HEK293 (cell line): ENCODE results near the gene TLR10.

Source experiments
- CTCF ChIA-PET: fragments of 350-600 bp; formaldehyde crosslinking; extraction: SDS; loops from one replicate; lab custom pipeline; 2021; ENCODE audit warnings: antibody characterized with exemption; lab: Yijun Ruan, JAX
- POLR2A ChIA-PET: fragments of 300-600 bp; formaldehyde crosslinking; extraction: SDS; loops from one replicate; lab custom pipeline; 2020; ENCODE audit warnings: antibody characterized with exemption, inconsistent platforms; lab: Yijun Ruan, JAX
- H3K27ac ChIP-seq: fragments of 200-500 bp; sonication (Bioruptor generic); 2 replicates; pipeline ENCODE4 v1.5.1; 2014; ENCODE audit warnings: low read depth, low read length, control low read depth, inconsistent platforms; ENCODE audit errors: extremely low read depth
- H3K36me3 ChIP-seq, 2 experiments: fragments of 200-500 bp in 1 of 2; sonication (Bioruptor generic) in 1 of 2; 1 replicate in 1 of 2; 2 replicates in 1 of 2; pipeline ENCODE4 v1.5.1; 2014 to 2017; ENCODE audit warnings: inconsistent platforms in 2 of 2, low read length in 2 of 2; ENCODE audit not compliant: control insufficient read depth in 2 of 2, insufficient read depth in 1 of 2
- H3K4me1 ChIP-seq: fragments of 200-500 bp; sonication (Bioruptor generic); 2 replicates; pipeline ENCODE4 v1.5.1; 2014; ENCODE audit warnings: mild to moderate bottlenecking, low read length, inconsistent platforms; ENCODE audit not compliant: control insufficient read depth, insufficient read depth
- H3K4me3 ChIP-seq: 2 replicates; pipeline ENCODE4 v1.5.1; 2011; ENCODE audit warnings: low read depth, mild to moderate bottlenecking, control low read depth, low read length, moderate library complexity
- H3K9me3 ChIP-seq: fragments of 200-500 bp; sonication (Bioruptor generic); 2 replicates; pipeline ENCODE4 v1.5.1; 2014; ENCODE audit warnings: low read depth, low read length, inconsistent platforms; ENCODE audit not compliant: control insufficient read depth, insufficient read depth
- BCL11A ChIP-seq: fragments of 450-650 bp; formaldehyde crosslinking; IDR thresholded peaks from 2 replicates; pipeline ENCODE4 v1.5.1; 2016; ENCODE audit warnings: low read depth, missing biosample characterization, missing genetic modification characterization
- GLI2 ChIP-seq: fragments of 450-650 bp; formaldehyde crosslinking; IDR thresholded peaks from 2 replicates; pipeline ENCODE4; 2017; ENCODE audit warnings: missing biosample characterization, missing genetic modification characterization, low read depth, borderline replicate concordance
- KLF1 ChIP-seq: fragments of 450-650 bp; formaldehyde crosslinking; IDR thresholded peaks from 2 replicates; pipeline ENCODE4 v1.5.1; 2016; ENCODE audit warnings: missing biosample characterization, missing genetic modification characterization
- KLF10 ChIP-seq: fragments of 450-650 bp; IDR thresholded peaks from 2 replicates; pipeline ENCODE4 v1.5.1; 2018; ENCODE audit warnings: missing biosample characterization, mild to moderate bottlenecking, missing genetic modification characterization
- KLF8 ChIP-seq: fragments of 450-650 bp; formaldehyde crosslinking; IDR thresholded peaks from 2 replicates; pipeline ENCODE4 v1.5.1; 2016; ENCODE audit warnings: missing biosample characterization, missing genetic modification characterization
- MYNN ChIP-seq: fragments of 450-650 bp; formaldehyde crosslinking; IDR thresholded peaks from 2 replicates; pipeline ENCODE4 v1.5.1; 2016; ENCODE audit warnings: missing biosample characterization, missing genetic modification characterization, borderline replicate concordance
- OSR2 ChIP-seq: fragments of 450-650 bp; formaldehyde crosslinking; IDR thresholded peaks from 2 replicates; pipeline ENCODE4 v1.5.1; 2016; ENCODE audit warnings: missing biosample characterization, missing genetic modification characterization
- RBAK ChIP-seq: fragments of 450-650 bp; formaldehyde crosslinking; IDR thresholded peaks from 2 replicates; pipeline ENCODE4 v1.5.1; 2016; ENCODE audit warnings: missing biosample characterization, missing genetic modification characterization
- TSHZ1 ChIP-seq: fragments of 450-650 bp; formaldehyde crosslinking; IDR thresholded peaks from 2 replicates; pipeline ENCODE4 v1.5.1; 2016; ENCODE audit warnings: missing biosample characterization, missing genetic modification characterization, borderline replicate concordance
- ZBTB10 ChIP-seq: fragments of 450-650 bp; formaldehyde crosslinking; IDR thresholded peaks from 2 replicates; pipeline ENCODE4 v1.5.1; 2016; ENCODE audit warnings: missing biosample characterization, missing genetic modification characterization
- ZBTB20 ChIP-seq: fragments of 450-650 bp; formaldehyde crosslinking; IDR thresholded peaks from 2 replicates; pipeline ENCODE4 v1.5.1; 2016; ENCODE audit warnings: missing biosample characterization, missing genetic modification characterization
- ZBTB8A ChIP-seq: fragments of 450-650 bp; formaldehyde crosslinking; IDR thresholded peaks from 2 replicates; pipeline ENCODE4 v1.5.1; 2016; ENCODE audit warnings: missing biosample characterization, missing genetic modification characterization
- ZNF132 ChIP-seq: fragments of 450-650 bp; formaldehyde crosslinking; IDR thresholded peaks from 2 replicates; pipeline ENCODE4 v1.5.1; 2017; ENCODE audit warnings: missing biosample characterization, missing genetic modification characterization, borderline replicate concordance
- ZNF140 ChIP-seq: fragments of 450-650 bp; formaldehyde crosslinking; IDR thresholded peaks from 2 replicates; pipeline ENCODE4 v1.5.1; 2016; ENCODE audit warnings: missing biosample characterization, missing genetic modification characterization
- ZNF202 ChIP-seq: fragments of 450-650 bp; formaldehyde crosslinking; IDR thresholded peaks from 2 replicates; pipeline ENCODE4 v1.5.1; 2016; ENCODE audit warnings: missing biosample characterization, missing genetic modification characterization, borderline replicate concordance
- ZNF211 ChIP-seq: fragments of 450-650 bp; formaldehyde crosslinking; IDR thresholded peaks from 2 replicates; pipeline ENCODE4 v1.5.1; 2016; ENCODE audit warnings: low read depth, missing biosample characterization, missing genetic modification characterization
- ZNF24 ChIP-seq: fragments of 450-650 bp; formaldehyde crosslinking; IDR thresholded peaks from 2 replicates; pipeline ENCODE4 v1.5.1; 2016; ENCODE audit warnings: missing biosample characterization, missing genetic modification characterization
- ZNF274 ChIP-seq, 2 experiments: fragments of 200-500 bp in 1 of 2; fragments of 450-650 bp in 1 of 2; sonication (Bioruptor generic) in 1 of 2; formaldehyde crosslinking in 1 of 2; IDR thresholded peaks; 2 replicates each; pipeline versions ENCODE4 v1.5.1 to v1.6.1; 2014 to 2016; ENCODE audit warnings: borderline replicate concordance in 1 of 2, inconsistent platforms in 1 of 2, low read length in 1 of 2, missing biosample characterization in 1 of 2, missing genetic modification characterization in 1 of 2
- ZNF362 ChIP-seq: fragments of 450-650 bp; formaldehyde crosslinking; IDR thresholded peaks from 2 replicates; pipeline ENCODE4 v1.5.1; 2016; ENCODE audit warnings: missing biosample characterization, missing genetic modification characterization
- ZNF394 ChIP-seq: fragments of 450-650 bp; formaldehyde crosslinking; IDR thresholded peaks from 2 replicates; pipeline ENCODE4 v1.5.1; 2016; ENCODE audit warnings: missing biosample characterization, missing genetic modification characterization, mild to moderate bottlenecking, moderate library complexity, borderline replicate concordance
- ZNF416 ChIP-seq: fragments of 450-650 bp; formaldehyde crosslinking; IDR thresholded peaks from 2 replicates; pipeline ENCODE4 v1.5.1; 2016; ENCODE audit warnings: missing biosample characterization, missing genetic modification characterization
- ZNF426 ChIP-seq: fragments of 450-650 bp; formaldehyde crosslinking; IDR thresholded peaks from 2 replicates; pipeline ENCODE4 v1.5.1; 2017; ENCODE audit warnings: missing biosample characterization, missing genetic modification characterization, mild to moderate bottlenecking, inconsistent platforms, moderate library complexity
- ZNF548 ChIP-seq: fragments of 450-650 bp; formaldehyde crosslinking; IDR thresholded peaks from 2 replicates; pipeline ENCODE4 v1.5.1; 2016; ENCODE audit warnings: missing biosample characterization, missing genetic modification characterization
- ZNF585B ChIP-seq: fragments of 450-650 bp; formaldehyde crosslinking; IDR thresholded peaks from 2 replicates; pipeline ENCODE4 v1.5.1; 2016; ENCODE audit warnings: missing biosample characterization, missing genetic modification characterization
- ZNF624 ChIP-seq: fragments of 450-650 bp; formaldehyde crosslinking; IDR thresholded peaks from 2 replicates; pipeline ENCODE4 v1.5.1; 2017; ENCODE audit warnings: missing biosample characterization, missing genetic modification characterization
- ZNF677 ChIP-seq: fragments of 450-650 bp; IDR thresholded peaks from 2 replicates; pipeline ENCODE4 v1.5.0; 2018; ENCODE audit warnings: missing biosample characterization, mild to moderate bottlenecking, missing genetic modification characterization, moderate library complexity
- ZSCAN16 ChIP-seq: fragments of 450-650 bp; formaldehyde crosslinking; IDR thresholded peaks from 2 replicates; pipeline ENCODE4 v1.5.1; 2016; ENCODE audit warnings: missing biosample characterization, missing genetic modification characterization
- TF ChIP-seq, protein P1 (sequence below): fragments of 450-650 bp; formaldehyde crosslinking; IDR thresholded peaks from 2 replicates; pipeline ENCODE4 v1.5.1; 2016; ENCODE audit warnings: missing biosample characterization, missing genetic modification characterization

The TLR10 gene

DNA sequence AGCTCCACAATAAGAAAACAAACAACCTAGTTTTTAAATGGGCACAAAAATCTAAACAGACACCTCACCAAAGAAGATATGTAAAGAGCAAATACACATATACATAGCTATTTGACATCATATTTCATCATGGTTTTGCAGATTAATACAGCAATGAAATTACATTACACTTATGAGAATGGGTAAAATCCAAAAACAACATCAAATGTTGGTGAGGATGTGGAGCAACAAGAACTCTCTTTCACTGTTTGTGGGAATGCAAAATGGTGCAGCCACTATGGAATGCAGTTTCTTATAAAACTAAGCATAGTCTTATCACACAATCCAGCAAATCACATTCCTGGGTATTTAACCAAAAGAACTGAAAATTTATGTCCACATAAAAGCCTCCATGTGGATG lies 48.9 kb upstream of the TLR10 start:
- TF ChIP-seq TSHZ1 (tag by site-specific recombination): no peak
- TF ChIP-seq ZNF416: no peak
- TF ChIP-seq ZNF211 (tag by site-specific recombination): no peak
- TF ChIP-seq ZNF362: no peak
- no peak for TF ChIP-seq KLF10 (tag by site-specific recombination)
- no peak for TF ChIP-seq ZNF677 (tag by site-specific recombination)
- no peak for TF ChIP-seq RBAK
- TF ChIP-seq ZNF132 (tag by site-specific recombination): no peak
- no peak for TF ChIP-seq ZNF24 (tag by site-specific recombination)
- TF ChIP-seq ZBTB8A (tag by site-specific recombination): no peak
- TF ChIP-seq ZNF394: no peak
- no peak for TF ChIP-seq GLI2 (tag by site-specific recombination)
- no peak for TF ChIP-seq ZNF202
- TF ChIP-seq ZNF140: no peak
- TF ChIP-seq OSR2 (tag by site-specific recombination): no peak
- TF ChIP-seq ZSCAN16: no peak
- no peak for TF ChIP-seq ZNF548 (tag by site-specific recombination)
- no peak for TF ChIP-seq ZNF274 (IDR thresholded peaks at IDR 0.05; ENCODE audit: low read length)
- no peak for TF ChIP-seq ZNF274 (tag by site-specific recombination; IDR thresholded peaks at IDR 0.05; ENCODE audit: borderline replicate concordance)
- no peak for TF ChIP-seq BCL11A (tag by site-specific recombination)
- TF ChIP-seq, all 188 proteins: peak for 0
- POLR2A ChIA-PET: no interaction called here
- Histone ChIP-seq H3K36me3 (no peaks in the 10 kb centered on the region), H3K27ac (no peak overlapping the region), H3K9me3 (no peaks in the 10 kb centered on the region), H3K4me3 (no peak overlapping the region), H3K4me1 (no peaks in the 10 kb centered on the region)
- CTCF ChIA-PET: interaction anchor here (0.6 to 0.7 kb wide), 2 partner anchors 29 to 66 kb away, joined by 3 to 8 read pairs; no protein-coding TSS in a partner anchor

DNA sequence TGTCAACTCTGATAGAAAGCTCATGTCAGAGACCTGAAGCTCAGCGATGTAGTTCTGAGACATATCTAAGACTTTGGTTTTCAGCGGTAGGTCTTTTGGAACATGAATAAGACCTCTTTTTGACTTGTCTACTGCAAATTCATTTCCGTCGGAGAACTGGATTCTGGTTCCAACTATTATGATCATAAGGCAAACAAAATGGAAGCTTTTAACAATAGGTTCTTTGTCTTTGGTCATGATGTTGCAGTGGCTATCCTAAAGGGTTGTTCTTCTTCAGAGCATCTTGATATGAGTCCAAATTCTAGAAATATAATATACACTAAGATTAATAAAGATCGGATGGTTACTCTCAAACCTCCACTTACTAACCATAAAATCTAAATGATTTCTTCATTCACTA lies 46.4 kb upstream of the TLR10 start:
- Histone ChIP-seq H3K36me3 (no peaks in the 10 kb centered on the region), H3K27ac (no peak overlapping the region), H3K4me3 (no peak overlapping the region), H3K4me1 (no peaks in the 10 kb centered on the region), H3K9me3 (no peaks in the 10 kb centered on the region)
- ChIA-PET CTCF (interaction anchor here (1.0 kb wide), 1 partner anchor 32 kb away, joined by 5 read pairs; no protein-coding TSS in a partner anchor), POLR2A (no interaction called here)
- no peak for TF ChIP-seq KLF1 (tag by site-specific recombination)
- TF ChIP-seq ZNF624 (tag by site-specific recombination): no peak
- no peak for TF ChIP-seq ZNF585B (tag by site-specific recombination)
- no peak for TF ChIP-seq ZBTB20 (tag by site-specific recombination)
- TF ChIP-seq, protein P1, sequence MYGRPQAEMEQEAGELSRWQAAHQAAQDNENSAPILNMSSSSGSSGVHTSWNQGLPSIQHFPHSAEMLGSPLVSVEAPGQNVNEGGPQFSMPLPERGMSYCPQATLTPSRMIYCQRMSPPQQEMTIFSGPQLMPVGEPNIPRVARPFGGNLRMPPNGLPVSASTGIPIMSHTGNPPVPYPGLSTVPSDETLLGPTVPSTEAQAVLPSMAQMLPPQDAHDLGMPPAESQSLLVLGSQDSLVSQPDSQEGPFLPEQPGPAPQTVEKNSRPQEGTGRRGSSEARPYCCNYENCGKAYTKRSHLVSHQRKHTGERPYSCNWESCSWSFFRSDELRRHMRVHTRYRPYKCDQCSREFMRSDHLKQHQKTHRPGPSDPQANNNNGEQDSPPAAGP (tag by site-specific recombination): no peak
- no peak for TF ChIP-seq MYNN (tag by site-specific recombination)
- TF ChIP-seq ZNF394: no peak
- no peak for TF ChIP-seq ZNF677 (tag by site-specific recombination)
- TF ChIP-seq ZNF426 (tag by site-specific recombination): no peak
- TF ChIP-seq ZBTB10: no peak
- TF ChIP-seq KLF8 (tag by site-specific recombination): no peak
